ENCODE measurements around the gene ABHD2.

DNA sequence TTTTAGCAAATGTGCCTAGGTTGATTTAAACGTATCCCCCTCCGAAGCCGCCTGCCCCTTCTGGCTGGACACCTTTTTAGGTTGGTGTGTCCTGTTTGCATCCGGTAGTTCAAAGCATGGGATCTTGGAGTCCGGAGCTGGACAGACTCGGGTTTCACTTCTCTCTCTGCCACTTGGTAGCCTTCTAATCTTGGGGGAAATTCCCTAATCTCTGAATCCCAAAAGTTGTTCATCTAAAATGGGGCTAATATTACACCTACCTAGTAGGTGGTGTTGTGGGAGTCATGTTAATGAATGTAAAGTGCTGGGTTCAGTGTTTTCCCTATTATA, 156.3 kb downstream of the ABHD2 start:
- TF ChIP-seq, protein P1, sequence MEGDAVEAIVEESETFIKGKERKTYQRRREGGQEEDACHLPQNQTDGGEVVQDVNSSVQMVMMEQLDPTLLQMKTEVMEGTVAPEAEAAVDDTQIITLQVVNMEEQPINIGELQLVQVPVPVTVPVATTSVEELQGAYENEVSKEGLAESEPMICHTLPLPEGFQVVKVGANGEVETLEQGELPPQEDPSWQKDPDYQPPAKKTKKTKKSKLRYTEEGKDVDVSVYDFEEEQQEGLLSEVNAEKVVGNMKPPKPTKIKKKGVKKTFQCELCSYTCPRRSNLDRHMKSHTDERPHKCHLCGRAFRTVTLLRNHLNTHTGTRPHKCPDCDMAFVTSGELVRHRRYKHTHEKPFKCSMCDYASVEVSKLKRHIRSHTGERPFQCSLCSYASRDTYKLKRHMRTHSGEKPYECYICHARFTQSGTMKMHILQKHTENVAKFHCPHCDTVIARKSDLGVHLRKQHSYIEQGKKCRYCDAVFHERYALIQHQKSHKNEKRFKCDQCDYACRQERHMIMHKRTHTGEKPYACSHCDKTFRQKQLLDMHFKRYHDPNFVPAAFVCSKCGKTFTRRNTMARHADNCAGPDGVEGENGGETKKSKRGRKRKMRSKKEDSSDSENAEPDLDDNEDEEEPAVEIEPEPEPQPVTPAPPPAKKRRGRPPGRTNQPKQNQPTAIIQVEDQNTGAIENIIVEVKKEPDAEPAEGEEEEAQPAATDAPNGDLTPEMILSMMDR (IDR thresholded peaks at IDR 0.05) = no peak
- no peak for TF ChIP-seq POLR2A (IDR thresholded peaks at IDR 0.05)
- no peak for TF ChIP-seq POLR2AphosphoS5 (IDR thresholded peaks at IDR 0.05)

Measured in upper lobe of left lung (tissue), 4 donors.